SK-N-SH (cell line): ENCODE data around the gene FLOT1.

Experiments used
- CTCF ChIP-seq: fragments of 200-600 bp; sonication (generic); IDR thresholded peaks from 2 replicates; pipeline ENCODE4 v1.6.1; 2017; ENCODE audit warnings: antibody characterized with exemption, mild to moderate bottlenecking, moderate library complexity
- GABPA ChIP-seq: IDR thresholded peaks from 2 replicates; pipeline ENCODE4 v1.4.0; 2012; ENCODE audit warnings: low read depth, mild to moderate bottlenecking

GRCh38 chr6:30787954-30788353 is 45.5 kb upstream of the FLOT1 start:
- no peak for TF ChIP-seq GABPA
- TF ChIP-seq CTCF = no peak
